NT2/D1 (cell line): ENCODE data around the gene INPP4B.

Source experiments
- DNase-seq: peaks from one replicate; pipeline ENCODE4 v3.0.0-alpha.2; 2011; ENCODE audit warnings: low read depth, low spot score
- H3K27me3 ChIP-seq: 2 replicates; pipeline ENCODE4 v1.6.0; 2011; ENCODE audit warnings: mild to moderate bottlenecking; ENCODE audit not compliant: insufficient read length, insufficient read depth
- H3K36me3 ChIP-seq: 2 replicates; pipeline ENCODE4 v1.6.1; 2011; ENCODE audit warnings: mild to moderate bottlenecking, low read length, mixed read lengths; ENCODE audit not compliant: insufficient read depth, insufficient read length
- H3K4me1 ChIP-seq: 2 replicates; pipeline ENCODE4 v1.5.1; 2011; ENCODE audit not compliant: insufficient read depth, insufficient read length
- H3K4me3 ChIP-seq: 2 replicates; pipeline ENCODE4 v1.5.1; 2011; ENCODE audit warnings: low read depth; ENCODE audit not compliant: insufficient read length
- H3K9ac ChIP-seq: 2 replicates; pipeline ENCODE4 v1.6.0; 2011; ENCODE audit warnings: low read depth; ENCODE audit not compliant: insufficient read length
- H3K9me3 ChIP-seq: 2 replicates; pipeline ENCODE4 v1.5.1; 2011; ENCODE audit warnings: mild to moderate bottlenecking, low read length; ENCODE audit not compliant: insufficient read depth
- SUZ12 ChIP-seq: IDR thresholded peaks from 2 replicates; pipeline ENCODE4 v1.6.1; 2011; ENCODE audit not compliant: insufficient read length, insufficient read depth; ENCODE audit errors: extremely low read depth
- YY1 ChIP-seq: IDR thresholded peaks from 2 replicates; pipeline ENCODE4 v1.6.1; 2011; ENCODE audit not compliant: insufficient read length, insufficient read depth
- ZNF274 ChIP-seq: IDR thresholded peaks from 2 replicates; pipeline ENCODE4 v1.6.1; 2011; ENCODE audit warnings: mild to moderate bottlenecking, low read depth, low read length

The INPP4B gene

GRCh38 chr4:141999446-142000143 lies 846.5 kb downstream of the INPP4B start:
- Histone ChIP-seq H3K4me1 (no peaks in the 10 kb centered on the region), H3K36me3 (no peaks in the 10 kb centered on the region), H3K9me3 (peaks cover 8% of the 10 kb centered on the region), H3K9ac (no peak overlapping the region), H3K27me3 (no peaks in the 10 kb centered on the region), H3K4me3 (no peak overlapping the region)
- DNase-seq: no peak
- no peak for TF ChIP-seq SUZ12
- no peak for TF ChIP-seq ZNF274

DNA sequence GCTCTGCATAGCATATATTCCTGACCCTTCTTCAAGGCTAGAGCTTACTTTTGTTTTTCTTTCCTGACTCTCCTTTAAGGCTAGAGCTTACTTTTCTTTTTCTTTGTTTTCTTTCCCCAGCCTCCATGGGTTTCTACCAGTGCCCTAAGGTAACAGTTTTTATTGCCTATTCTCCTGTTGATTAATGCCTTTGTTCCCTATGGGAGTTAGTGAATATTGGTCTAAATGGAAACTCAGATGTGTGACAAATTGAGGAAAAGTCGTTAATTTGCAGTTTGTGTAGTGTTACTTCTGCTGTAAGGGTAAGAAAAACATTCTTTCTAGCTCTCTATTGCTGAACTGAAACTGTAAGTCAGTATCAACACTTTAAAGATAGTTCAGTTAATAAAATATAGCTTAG lies 851.0 kb downstream of the INPP4B start:
- H3K9ac ChIP-seq: no peak overlapping the region
- TF ChIP-seq YY1: no peak
- no peak for TF ChIP-seq ZNF274
- no peak for TF ChIP-seq SUZ12
- H3K36me3 ChIP-seq: no peaks in the 10 kb centered on the region
- no peak for DNase-seq
- H3K4me3 ChIP-seq: no peak overlapping the region
- no peaks in the 10 kb centered on the region for H3K27me3 ChIP-seq
- no peaks in the 10 kb centered on the region for H3K4me1 ChIP-seq
- peaks cover 8% of the 10 kb centered on the region for H3K9me3 ChIP-seq

DNA sequence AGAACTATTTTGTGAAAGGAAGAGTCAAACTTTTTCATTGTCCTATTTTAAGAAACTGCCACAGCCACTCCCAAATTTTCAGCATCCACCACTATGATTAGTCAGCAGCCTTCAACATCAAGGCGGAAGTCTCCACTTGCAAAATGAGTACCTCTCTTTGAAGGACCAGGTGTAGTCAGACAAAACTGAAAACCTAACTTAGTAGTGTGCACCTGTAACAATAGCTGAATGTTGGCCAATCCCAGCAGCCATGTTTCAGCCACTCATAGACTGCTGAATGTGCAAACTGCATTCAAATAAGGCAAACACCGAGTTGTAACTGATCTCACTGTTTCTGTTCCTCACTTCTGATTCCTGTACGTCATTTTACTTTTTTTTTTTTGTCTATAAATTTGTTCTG lies 868.7 kb downstream of the INPP4B start:
- no peaks in the 10 kb centered on the region for H3K4me1 ChIP-seq
- H3K9me3 ChIP-seq: peaks cover 5% of the 10 kb centered on the region; the same call in 1 of the 2 replicates
- no peak overlapping the region for H3K9ac ChIP-seq
- TF ChIP-seq SUZ12: no peak
- no peak for TF ChIP-seq YY1
- TF ChIP-seq ZNF274: no peak
- no peaks in the 10 kb centered on the region for H3K27me3 ChIP-seq
- no peak for DNase-seq
- H3K36me3 ChIP-seq: no peaks in the 10 kb centered on the region
- no peak overlapping the region for H3K4me3 ChIP-seq
